ENCODE data around the gene THSD4.

THSD4 gene

GRCh38 chr15:71511796-71512681, 396.8 kb downstream of the THSD4 start:
- Histone ChIP-seq H3K4me2 (ENCODE audit: low read depth, low read length, poor library complexity, severe bottlenecking) (no peak overlapping the region), H3K9me3 (ENCODE audit: insufficient read depth, low read depth, low read length) (no peaks in the 10 kb centered on the region), H3K9ac (ENCODE audit: low read depth, low read length, poor library complexity, severe bottlenecking) (no peak overlapping the region), H3K27me3 (ENCODE audit: insufficient read depth, low read length, poor library complexity, severe bottlenecking) (no peaks in the 10 kb centered on the region), H3K9me2 (replicated peaks; ENCODE audit: low read depth, low read length) (no peaks in the 10 kb centered on the region), H3K4me1 (ENCODE audit: insufficient read depth, low read length, poor library complexity, severe bottlenecking) (no peaks in the 10 kb centered on the region), H3F3A (ENCODE audit: low read depth) (no peaks in the 10 kb centered on the region), H4K20me1 (ENCODE audit: insufficient read depth, low read length, poor library complexity, severe bottlenecking) (no peaks in the 10 kb centered on the region), H3K4me3 (ENCODE audit: low read length, poor library complexity, severe bottlenecking) (no peak overlapping the region), H2AFZ (ENCODE audit: low read length) (no peak overlapping the region), H3K79me2 (ENCODE audit: insufficient read depth, low read length) (no peaks in the 10 kb centered on the region), H3K36me3 (ENCODE audit: insufficient read depth, low read length) (no peaks in the 10 kb centered on the region)
- no peak for TF ChIP-seq EZH2phosphoT487 (IDR thresholded peaks at IDR 0.05; ENCODE audit: borderline replicate concordance)
- TF ChIP-seq, protein P1, sequence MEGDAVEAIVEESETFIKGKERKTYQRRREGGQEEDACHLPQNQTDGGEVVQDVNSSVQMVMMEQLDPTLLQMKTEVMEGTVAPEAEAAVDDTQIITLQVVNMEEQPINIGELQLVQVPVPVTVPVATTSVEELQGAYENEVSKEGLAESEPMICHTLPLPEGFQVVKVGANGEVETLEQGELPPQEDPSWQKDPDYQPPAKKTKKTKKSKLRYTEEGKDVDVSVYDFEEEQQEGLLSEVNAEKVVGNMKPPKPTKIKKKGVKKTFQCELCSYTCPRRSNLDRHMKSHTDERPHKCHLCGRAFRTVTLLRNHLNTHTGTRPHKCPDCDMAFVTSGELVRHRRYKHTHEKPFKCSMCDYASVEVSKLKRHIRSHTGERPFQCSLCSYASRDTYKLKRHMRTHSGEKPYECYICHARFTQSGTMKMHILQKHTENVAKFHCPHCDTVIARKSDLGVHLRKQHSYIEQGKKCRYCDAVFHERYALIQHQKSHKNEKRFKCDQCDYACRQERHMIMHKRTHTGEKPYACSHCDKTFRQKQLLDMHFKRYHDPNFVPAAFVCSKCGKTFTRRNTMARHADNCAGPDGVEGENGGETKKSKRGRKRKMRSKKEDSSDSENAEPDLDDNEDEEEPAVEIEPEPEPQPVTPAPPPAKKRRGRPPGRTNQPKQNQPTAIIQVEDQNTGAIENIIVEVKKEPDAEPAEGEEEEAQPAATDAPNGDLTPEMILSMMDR (conservative IDR thresholded peaks at IDR 0.05; ENCODE audit: low read length) = no peak

GRCh38 chr15:71512682-71513006, 397.4 kb downstream of the THSD4 start:
- Histone ChIP-seq H3K9me3 (ENCODE audit: insufficient read depth, low read depth, low read length) (no peaks in the 10 kb centered on the region), H3K79me2 (ENCODE audit: insufficient read depth, low read length) (no peaks in the 10 kb centered on the region), H2AFZ (ENCODE audit: low read length) (no peak overlapping the region), H3K4me2 (ENCODE audit: low read depth, low read length, poor library complexity, severe bottlenecking) (no peak overlapping the region), H3K4me1 (ENCODE audit: insufficient read depth, low read length, poor library complexity, severe bottlenecking) (no peaks in the 10 kb centered on the region), H3K36me3 (ENCODE audit: insufficient read depth, low read length) (no peaks in the 10 kb centered on the region), H4K20me1 (ENCODE audit: insufficient read depth, low read length, poor library complexity, severe bottlenecking) (no peaks in the 10 kb centered on the region), H3K9me2 (replicated peaks; ENCODE audit: low read depth, low read length) (no peaks in the 10 kb centered on the region), H3K4me3 (ENCODE audit: low read length, poor library complexity, severe bottlenecking) (no peak overlapping the region), H3F3A (ENCODE audit: low read depth) (no peaks in the 10 kb centered on the region), H3K27me3 (ENCODE audit: insufficient read depth, low read length, poor library complexity, severe bottlenecking) (no peaks in the 10 kb centered on the region), H3K9ac (ENCODE audit: low read depth, low read length, poor library complexity, severe bottlenecking) (no peak overlapping the region)
- TF ChIP-seq, protein P1 (conservative IDR thresholded peaks at IDR 0.05; ENCODE audit: low read length) = no peak
- TF ChIP-seq EZH2phosphoT487 (IDR thresholded peaks at IDR 0.05; ENCODE audit: borderline replicate concordance) = no peak

GRCh38 chr15:71515375-71516186, 400.3 kb downstream of the THSD4 start:
- Histone ChIP-seq H3K27me3 (ENCODE audit: insufficient read depth, low read length, poor library complexity, severe bottlenecking) (no peaks in the 10 kb centered on the region), H3F3A (ENCODE audit: low read depth) (no peaks in the 10 kb centered on the region), H3K4me1 (ENCODE audit: insufficient read depth, low read length, poor library complexity, severe bottlenecking) (no peaks in the 10 kb centered on the region), H3K9ac (ENCODE audit: low read depth, low read length, poor library complexity, severe bottlenecking) (no peak overlapping the region), H3K9me3 (ENCODE audit: insufficient read depth, low read depth, low read length) (no peaks in the 10 kb centered on the region), H3K4me2 (ENCODE audit: low read depth, low read length, poor library complexity, severe bottlenecking) (no peak overlapping the region), H3K36me3 (ENCODE audit: insufficient read depth, low read length) (no peaks in the 10 kb centered on the region), H2AFZ (ENCODE audit: low read length) (no peak overlapping the region), H3K79me2 (ENCODE audit: insufficient read depth, low read length) (no peaks in the 10 kb centered on the region), H3K9me2 (replicated peaks; ENCODE audit: low read depth, low read length) (no peaks in the 10 kb centered on the region), H3K4me3 (ENCODE audit: low read length, poor library complexity, severe bottlenecking) (no peak overlapping the region), H4K20me1 (ENCODE audit: insufficient read depth, low read length, poor library complexity, severe bottlenecking) (no peaks in the 10 kb centered on the region)
- TF ChIP-seq, protein P1 (conservative IDR thresholded peaks at IDR 0.05; ENCODE audit: low read length) = no peak
- TF ChIP-seq EZH2phosphoT487 (IDR thresholded peaks at IDR 0.05; ENCODE audit: borderline replicate concordance) = no peak

All from Loucy (cell line).